Astrocyte (in vitro differentiated cells and primary cell): ENCODE measurements around the gene ZNF385D.

Experiments used
- CTCF ChIP-seq: IDR thresholded peaks from 2 replicates; pipeline ENCODE4 v1.5.1; 2011; ENCODE audit warnings: low read depth, mild to moderate bottlenecking, inconsistent platforms, low read length, moderate library complexity; ENCODE audit not compliant: insufficient read depth
- EZH2 ChIP-seq: IDR thresholded peaks from 2 replicates; pipeline ENCODE4 v1.6.1; 2012; ENCODE audit warnings: mild to moderate bottlenecking, low read length, inconsistent platforms; ENCODE audit not compliant: insufficient read depth

- TF ChIP-seq EZH2 (no peak), CTCF (no peak)
Observed at GRCh38 chr3:21694506-21694905, 56.5 kb downstream of the ZNF385D start.
